HG03565 (cell line): Measurements from ENCODE around the gene PEX7.
"Not testable (repeated sequence)": the region's sequence is repeated elsewhere in the genome, so short reads cannot be mapped to it uniquely, and the experiment has no call there.

Experiments
- ATAC-seq: cut with Tn5 transposase; IDR thresholded peaks from one replicate; pipeline ENCODE4 v1.9.1; 2021; ENCODE audit warnings: mild to moderate bottlenecking, moderate library complexity; ENCODE audit not compliant: unreplicated experiment

Gene PEX7

DNA sequence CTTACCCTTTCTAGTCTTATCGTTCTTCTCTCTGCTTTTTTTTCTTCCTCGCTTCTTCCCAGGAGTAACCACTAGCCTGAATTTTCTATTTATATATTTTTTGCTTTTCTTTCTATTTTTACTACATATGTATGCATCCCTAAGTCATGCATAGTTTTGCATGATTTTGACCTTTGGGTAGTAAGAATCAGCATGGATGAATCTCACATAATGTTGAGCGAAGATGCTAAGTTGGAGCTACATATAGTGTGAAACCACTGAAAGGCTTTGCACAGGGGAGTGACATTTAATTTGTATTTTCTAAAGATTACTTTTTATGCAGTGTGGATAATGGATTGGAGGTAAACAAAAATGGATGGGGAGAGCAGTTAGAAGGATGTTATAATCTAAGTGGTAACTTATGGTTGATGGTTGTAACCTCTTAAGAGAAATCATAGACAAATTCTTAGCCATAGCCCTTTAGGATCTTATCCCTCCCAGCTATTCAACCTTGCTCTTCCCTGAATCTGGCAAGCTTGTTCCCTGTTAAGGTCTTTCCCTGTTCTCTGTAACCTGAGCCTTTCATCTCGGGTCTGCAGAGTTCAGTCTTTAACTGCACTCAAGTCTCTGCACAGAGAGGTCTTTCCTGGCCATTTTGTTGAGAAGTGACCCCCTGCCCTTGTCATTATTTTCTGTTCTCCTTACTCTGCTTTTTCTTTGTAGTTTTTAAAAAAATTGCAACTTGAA lies 18.0 kb downstream of the PEX7 start:
- no peak for ATAC-seq

DNA sequence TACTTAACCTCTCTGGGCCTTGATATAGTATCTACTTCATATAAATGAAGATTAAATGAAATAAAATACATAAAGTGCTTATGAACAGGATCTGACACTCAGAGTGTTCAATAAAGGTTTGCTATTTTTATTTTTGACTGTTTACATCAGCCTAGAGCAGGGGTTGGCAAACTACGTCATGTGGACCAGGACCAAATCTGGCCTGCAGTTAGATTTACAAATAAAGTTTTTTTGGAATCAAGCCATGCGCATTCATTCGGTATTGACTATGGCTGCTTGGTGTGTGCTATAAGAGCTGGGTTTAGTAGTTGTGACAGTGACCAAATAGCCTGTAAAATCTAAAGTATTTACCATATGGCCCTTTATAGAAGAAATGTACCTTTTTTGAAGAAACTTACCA lies 20.8 kb downstream of the PEX7 start:
- no peak for ATAC-seq

DNA sequence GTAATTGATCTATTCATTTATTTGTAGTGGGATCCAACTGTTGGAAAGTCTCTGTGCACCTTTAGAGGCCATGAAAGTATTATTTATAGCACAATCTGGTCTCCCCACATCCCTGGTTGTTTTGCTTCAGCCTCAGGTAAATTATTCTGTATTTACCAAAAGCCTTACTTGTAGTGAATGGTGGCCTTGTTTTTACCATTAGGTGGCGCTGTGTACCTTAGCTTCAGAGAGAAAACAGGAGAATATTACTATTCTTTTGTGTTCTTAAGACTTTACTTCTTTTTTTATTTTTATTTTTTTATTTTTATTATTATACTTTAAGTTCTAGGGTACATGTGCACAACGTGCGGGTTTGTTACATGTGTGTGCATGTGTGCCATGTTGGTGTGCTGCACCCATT lies 23.7 kb downstream of the PEX7 start:
- no peak for ATAC-seq

DNA sequence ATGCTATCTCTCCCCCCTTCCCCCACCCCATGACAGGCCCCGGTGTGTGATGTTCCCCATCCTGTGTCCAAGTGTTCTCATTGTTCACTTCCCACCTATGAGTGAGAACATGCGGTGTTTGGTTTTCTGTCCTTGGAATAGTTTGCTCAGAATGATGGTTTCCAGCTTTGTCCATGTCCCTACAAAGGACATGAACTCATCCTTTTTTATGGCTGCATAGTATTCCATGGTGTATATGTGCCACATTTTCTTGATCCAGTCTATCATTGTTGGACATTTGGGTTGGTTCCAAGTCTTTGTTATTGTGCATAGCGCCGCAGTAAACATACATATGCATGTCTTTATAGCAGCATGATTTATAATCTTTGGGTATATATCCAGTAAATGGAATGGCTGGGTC lies 24.1 kb downstream of the PEX7 start:
- not testable (repeated sequence) for ATAC-seq

DNA sequence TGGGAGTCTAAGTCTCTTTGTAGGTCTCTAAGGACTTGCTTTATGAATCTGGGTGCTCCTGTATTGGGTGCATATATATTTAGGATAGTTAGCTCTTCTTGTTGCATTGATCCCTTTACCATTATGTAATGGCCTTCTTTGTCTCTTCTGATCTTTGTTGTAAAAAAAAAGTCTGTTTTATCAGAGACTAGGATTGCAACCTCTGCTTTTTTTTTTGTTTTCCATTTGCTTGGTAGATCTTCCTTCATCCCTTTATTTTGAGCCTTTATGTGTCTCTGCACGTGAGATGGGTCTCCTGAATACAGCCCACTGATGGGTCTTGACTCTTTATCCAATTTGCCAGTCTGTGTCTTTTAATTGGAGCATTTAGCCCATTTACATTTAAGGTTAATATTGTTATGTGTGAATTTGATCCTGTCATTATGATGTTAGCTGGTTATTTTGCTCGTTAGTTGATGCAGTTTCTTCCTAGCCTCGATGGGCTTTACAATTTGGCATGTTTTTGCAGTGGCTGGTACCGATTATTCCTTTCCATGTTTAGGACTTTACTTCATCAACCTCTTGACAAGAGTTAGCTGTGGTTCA lies 27.7 kb downstream of the PEX7 start:
- not testable (repeated sequence) for ATAC-seq

DNA sequence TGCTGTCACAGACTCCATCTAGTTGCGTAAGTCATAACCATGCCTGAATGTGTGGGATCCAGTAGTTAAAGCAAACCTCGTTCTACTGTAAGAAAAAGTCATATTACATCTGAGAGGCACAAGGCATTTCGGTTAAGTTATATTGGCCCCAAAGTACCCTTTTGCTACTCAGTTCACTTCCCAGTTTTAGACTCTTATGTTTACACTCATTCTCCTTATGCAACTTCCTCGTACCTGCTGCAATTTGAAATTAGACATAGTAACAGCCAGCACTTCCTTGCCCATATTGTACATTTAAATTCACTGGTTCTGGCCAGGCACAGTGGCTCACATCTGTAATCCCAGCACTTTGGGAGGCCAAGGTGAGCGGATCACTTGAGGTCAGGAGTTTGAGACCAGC lies 37.0 kb downstream of the PEX7 start:
- ATAC-seq = no peak

DNA sequence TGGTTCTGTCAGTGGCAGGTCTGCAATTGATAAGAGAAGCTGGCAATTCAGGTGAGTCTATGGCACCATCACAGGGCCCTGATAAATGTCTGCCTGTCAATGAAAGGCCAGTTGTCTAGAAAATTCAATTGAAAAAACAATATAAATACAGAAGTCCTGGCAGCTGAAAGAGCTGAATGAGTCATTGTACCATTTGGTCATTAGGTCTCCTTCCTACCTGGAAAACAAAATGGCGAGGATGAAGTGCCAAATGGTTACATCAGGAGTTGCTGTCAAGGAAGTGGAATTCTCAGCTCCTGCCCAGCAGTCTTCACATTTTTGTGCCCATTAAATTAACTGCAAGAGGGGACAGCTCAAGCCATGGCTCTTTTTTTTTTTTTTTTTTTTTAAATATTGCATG lies 37.7 kb downstream of the PEX7 start:
- ATAC-seq = no peak

DNA sequence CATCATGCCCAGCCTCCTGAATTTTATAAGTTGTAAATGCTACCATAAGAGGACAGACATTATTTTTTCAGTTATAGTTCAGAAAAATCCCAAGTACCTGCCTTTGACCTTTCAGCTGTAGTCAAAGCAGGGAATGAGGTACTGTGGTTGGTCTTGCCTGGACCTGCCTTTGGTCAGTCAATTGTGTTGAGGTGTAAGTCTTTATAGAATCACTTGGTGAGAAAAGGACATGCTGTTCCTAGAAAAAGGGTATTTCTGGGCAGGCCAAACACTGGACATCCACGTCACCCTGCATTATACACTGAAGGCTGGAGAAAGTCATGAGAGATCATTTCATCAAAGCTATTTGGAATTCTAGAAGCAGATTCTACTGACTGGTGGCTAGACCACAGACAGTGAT lies 40.3 kb downstream of the PEX7 start:
- ATAC-seq = no peak

DNA sequence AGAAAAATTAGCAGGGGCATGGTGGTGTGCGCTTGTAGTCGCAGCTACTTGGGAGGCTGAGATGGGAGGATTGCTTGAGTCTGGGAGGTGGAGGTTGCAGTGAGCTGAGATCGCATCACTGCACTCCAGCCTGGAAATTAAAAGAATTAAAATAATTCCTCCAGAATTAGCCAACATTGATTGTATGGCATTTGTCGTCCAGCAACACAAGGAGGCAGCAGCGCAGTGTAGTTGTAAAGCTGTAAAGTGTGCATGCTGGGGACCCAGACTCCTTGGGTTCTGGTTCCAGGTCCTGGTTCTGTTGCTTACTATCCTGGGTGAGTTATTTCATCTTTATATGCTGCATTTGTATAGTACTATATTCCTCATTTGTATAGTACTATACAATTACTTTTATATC lies 41.4 kb downstream of the PEX7 start:
- no peak for ATAC-seq

DNA sequence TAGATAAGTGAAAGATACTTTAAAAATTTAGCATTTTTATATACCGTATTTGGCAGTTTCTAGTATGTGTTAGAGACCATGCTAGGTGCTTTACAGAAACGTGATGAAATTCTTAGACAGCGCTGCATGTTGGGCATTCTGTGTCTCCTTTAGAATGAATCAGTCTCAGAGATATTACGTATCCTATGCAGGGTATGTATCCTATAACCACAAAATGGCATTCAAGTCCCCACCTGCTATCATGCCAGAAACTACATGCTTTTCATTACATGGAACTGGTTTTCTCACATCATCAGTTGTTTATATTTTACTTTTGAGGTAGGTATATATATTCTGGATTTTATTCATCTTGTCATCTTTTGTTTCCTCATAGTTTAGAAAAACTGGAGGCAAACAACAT lies 42.3 kb downstream of the PEX7 start:
- ATAC-seq = no peak

DNA sequence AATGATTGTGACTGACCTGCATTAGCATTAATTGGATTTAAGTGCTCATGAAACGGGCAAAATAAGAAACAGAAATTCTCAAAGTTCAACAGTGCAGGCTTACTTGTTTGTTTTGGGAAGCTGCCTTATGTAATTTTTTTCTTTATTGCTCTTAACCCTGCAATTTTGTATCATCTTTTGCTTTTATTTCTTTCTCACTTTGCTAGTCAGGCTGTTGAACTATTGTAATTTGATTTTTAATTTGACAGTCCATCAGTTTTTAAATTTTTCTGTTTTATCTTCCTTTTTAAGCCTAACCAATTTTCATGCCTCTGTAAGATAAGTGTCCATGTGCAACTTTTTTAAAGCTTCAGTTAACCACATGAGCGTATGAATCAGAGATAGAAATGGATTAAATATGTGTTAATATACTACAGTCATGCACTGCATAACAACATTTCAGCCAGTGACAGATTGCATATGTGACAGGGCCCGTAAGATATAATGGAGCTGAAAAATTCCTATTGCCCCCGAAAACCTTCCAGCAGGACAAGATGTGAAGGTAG lies 44.6 kb downstream of the PEX7 start:
- no peak for ATAC-seq

DNA sequence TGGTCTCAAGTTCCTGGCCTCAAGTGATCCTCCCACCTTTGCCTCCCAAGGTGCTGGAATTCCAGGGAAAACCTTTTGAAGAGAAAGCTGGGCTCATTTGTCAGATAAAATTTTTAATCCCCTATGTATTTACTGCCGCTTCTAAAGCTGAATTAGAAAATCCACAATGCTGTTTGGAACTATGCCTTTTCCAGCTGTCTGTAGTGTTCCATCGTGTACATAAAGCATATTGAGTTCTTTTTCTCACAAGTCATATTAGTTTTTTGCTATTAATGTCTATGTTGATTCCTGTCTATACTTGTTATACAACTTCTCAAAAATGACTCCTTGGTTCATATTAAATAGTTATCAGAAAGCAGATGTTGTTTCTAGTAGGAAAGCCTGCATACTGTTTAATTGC lies 47.1 kb downstream of the PEX7 start:
- no peak for ATAC-seq

DNA sequence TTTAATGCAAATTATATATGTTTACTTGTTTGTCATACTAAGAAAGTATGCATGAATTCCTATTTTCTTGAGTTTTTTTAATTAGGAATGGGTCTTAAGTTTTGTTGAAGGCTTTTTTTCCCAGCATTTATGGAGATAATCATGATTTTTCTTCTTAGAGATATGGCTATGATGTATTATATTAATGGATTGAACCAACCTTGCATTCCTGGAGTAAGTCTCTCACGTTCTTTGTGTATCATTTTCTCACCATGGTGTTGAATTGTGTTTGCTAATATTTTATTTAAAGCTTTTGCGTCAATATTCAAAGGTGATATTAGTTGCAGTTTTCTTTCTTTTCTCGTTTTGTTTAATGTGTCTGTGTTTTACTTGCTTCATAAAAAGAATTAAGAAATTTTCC lies 51.4 kb downstream of the PEX7 start:
- no peak for ATAC-seq

DNA sequence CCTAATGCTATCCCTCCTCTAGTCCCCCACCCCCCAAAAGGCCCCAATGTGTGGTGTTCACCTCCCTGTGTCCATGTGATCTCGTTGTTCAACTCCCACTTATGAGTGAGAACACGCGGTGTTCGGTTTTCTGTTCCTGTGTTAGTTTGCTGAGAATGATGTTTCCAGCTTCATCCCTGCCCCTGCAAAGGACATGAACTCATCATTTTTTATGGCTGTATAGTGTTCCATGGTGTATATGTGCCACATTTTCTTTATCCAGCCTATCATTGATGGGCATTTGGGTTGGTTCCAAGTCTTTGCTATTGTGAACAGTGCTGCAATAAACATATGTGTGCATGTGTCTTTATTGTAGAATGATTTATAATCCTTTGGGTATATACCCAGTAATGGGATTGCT lies 54.1 kb downstream of the PEX7 start:
- ATAC-seq = not testable (repeated sequence)

DNA sequence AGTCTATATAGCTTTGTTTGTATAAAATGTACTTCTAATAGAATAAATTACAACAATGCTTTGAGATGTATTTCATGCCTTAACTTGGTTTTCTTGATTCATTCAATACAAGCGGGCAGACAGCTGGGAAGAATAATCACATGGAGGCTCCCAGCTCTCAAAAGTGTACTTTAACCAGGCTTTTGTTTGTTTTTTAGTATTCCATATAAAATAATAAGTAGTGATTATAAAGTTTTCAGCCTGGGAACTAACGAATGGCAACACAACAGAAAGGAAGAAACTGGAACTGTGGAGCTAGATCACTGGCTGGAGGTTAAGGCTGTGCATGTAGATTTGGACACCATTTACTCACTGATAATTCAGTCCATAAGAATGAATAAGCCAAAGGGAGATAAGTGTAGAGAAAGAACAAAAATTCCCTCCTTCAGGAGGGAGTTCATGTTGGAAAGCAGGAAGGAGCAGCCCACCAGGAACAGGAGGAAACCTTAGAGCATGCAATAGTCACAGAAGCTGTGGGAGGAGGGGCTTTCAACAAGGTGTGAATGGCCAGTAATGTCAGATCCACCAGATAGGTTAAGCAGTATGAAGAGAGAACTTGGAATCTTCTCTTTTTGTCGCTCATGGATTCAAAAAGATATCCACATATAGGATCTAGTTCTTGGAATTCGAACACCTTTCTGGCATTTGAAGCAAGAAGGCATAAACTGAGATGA lies 58.5 kb downstream of the PEX7 start:
- ATAC-seq = no peak

DNA sequence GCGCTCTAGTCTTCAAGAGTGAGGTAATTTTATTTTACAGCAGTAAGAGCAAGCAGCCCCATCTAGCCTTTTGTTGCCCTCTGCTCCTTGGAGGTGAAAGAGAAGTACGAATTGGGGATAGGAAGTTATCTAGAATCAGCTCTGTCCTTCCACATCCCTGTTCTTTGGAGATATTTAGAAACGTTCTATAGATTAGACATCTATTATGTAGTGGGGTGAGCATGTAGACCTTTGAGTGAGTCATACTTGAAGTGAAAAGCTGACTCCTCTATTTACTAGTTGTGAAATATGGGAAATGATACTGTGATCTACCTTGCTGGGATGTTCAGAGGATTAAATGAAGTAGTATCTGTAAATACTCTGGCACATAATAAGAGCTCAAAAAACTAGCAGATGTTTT lies 63.7 kb downstream of the PEX7 start:
- no peak for ATAC-seq

DNA sequence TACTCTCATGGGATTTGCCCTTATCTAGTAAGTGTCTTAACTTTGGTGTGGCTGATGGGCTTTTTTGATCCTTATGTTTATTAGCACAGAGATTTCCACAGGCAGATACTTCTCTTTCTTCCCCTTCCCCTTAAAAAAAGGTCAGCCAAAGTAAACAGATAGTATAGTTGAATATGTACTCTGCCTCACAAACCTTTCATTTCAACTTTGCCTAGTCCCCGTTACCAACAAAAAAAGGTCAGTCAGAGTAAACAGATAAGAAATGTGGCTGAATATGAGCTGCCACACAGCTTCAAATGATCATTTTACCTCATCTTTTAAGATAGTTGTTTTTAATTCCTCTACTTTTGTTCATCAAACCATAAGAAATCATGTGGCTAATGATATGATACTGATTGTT lies 65.6 kb downstream of the PEX7 start:
- ATAC-seq = no peak

DNA sequence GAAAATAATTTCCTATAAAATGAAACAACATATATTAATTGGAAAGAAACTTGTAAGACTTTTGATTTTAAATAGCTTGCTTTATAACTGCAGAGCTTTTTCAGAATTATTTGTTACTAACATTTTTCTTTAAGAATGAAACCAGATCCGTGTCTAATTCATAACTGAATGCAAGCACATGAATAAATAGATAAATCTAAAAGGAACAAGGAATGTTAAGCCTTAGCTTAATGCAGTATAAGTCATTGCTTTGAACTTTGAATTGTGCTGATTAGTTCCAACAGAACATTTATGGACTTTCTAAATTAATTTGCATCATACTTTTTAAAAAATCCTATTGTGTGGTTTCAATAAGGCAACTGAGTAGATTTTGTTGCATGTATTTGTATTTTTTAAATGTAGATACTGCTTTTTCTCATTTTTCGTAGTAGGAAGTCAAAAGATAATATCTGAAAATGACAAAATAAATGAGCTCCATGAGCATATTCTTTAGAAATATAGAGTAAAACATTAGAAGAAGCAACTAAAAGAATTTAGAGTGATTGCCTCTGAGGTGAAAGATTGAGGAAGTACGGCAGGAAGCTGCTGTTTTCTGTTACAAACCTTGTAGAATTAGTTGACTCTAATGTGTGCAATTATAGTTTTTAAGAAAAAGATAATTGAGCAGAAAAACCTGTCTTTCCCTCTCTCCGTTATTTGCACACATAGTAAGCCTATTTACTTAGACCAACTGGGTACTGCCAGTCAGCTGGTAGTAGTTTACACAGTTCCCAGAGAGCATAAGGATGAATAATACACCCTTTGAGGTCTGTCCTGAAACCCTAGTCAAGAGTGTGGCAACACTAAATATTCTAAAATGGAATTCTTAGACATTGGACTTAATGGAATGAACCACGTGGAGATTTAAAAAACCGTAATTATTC lies 67.1 kb downstream of the PEX7 start:
- no peak for ATAC-seq

DNA sequence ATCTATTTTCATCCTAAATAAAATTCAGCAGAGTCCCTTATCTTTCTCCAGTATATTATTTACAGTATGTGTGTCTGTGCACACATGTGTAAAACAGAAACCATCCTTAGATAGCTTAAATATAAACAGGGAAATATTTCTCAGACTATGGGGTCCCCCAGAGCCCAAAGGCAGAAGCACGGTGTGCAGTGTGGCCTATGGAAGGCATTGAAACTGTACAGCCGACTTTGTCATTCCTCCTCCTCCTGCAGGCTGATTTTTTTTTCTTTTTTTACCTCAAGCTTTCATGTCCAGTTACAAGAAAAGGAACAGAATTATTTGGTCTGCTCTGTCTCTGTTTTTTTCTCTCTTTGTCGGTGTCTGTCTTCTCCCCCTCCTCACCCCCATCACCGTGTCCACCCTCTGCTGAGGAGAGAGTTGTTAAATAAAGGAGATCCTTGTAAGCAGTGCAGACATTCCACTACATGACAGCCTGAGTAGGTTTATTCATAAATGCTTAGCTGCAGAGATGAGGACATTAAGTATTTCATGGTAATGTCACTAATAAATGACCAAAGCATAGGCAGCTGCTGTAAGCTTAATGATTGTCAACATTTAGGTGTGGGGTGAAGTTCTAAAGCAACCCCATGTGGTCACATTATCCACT lies 67.9 kb downstream of the PEX7 start:
- ATAC-seq = no peak

DNA sequence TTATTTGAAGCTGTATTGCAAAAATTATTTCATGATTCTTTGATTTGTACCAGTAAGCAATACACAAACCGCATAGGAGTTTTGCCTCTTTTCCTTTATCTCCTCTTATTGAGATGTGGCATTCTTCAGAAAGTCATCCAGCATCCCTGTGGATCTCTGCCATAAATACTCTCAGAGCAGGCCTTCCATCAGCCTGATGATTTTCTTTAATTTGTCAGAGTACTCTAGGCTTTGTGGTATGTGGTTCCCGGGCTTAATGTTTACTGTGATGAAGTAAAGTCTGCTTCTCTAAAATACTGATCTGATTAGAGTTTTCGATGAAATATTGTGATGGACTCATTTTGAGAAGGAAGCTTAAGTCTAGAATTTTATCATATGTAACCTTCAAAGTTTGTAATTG lies 68.6 kb downstream of the PEX7 start:
- no peak for ATAC-seq

DNA sequence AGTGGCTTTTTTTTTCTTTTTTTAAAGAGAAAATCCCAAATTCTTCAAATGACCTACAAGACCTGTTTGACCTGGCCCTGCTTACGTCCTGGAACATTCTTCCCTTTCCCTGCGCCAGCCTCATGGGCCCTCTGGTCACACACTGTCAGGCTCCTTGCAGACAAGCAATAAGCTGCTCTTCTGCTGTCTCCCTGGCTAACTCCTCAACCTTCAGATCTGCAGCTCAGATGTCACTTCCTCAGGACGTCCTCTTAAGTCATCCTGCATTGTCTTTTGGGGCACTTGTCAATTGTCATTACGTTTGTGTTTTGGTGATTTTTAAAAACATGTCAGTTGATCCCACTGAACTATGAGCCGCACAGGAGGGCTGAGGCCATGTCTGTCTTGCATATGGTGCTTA lies 70.8 kb downstream of the PEX7 start:
- ATAC-seq = no peak
